Tibial nerve (tissue), 3 donors: ENCODE data around the gene DCUN1D3.

Experiments
- CTCF ChIP-seq, 5 experiments: fragments of 200-600 bp in 3 of 5; fragments of 450-650 bp in 2 of 5; sonication (generic) in 3 of 5; IDR thresholded peaks; one replicate each; pipeline ENCODE4 v1.5.1; 2016 to 2019; ENCODE audit warnings: antibody characterized with exemption in 5 of 5, mild to moderate bottlenecking in 3 of 5, moderate library complexity in 2 of 5
- POLR2A ChIP-seq, 2 donors: fragments of 450-650 bp; IDR thresholded peaks; one replicate each; pipeline ENCODE4 v1.6.1; 2017; ENCODE audit warnings: antibody characterized with exemption in 2 of 2, mild to moderate bottlenecking in 2 of 2, moderate library complexity in 2 of 2

GRCh38 chr16:20901436-20902112, 1.4 kb upstream of the DCUN1D3 start:
- TF ChIP-seq CTCF (IDR thresholded peaks at IDR 0.05) (no peak), POLR2A (IDR thresholded peaks at IDR 0.05) (peak in 1 of 2 donors; percentile 1)
